Measurements from ENCODE around the gene ANKFN1. TPM values are rescaled to one million over a fixed set of nuclear protein-coding genes. Genes with fewer than 3 reads are reported as not detected.

The ANKFN1 gene
- total RNA-seq, 4 donors from 2014 or later, result 0.40 TPM; not detected in 3

- Histone ChIP-seq H3K4me3 (no peak overlapping the region), H3K36me3 (no peaks in the 10 kb centered on the region), H3K27me3 (no peaks in the 10 kb centered on the region), H3K9me3 (no peaks in the 10 kb centered on the region), H3K4me1 (peaks cover 3 to 38% (median 27%) of the 10 kb centered on the region in 4 donors), H3K27ac (replicated peaks in 1 of 4) (no peak overlapping the region)
- intact Hi-C loops (cut with DNase I), result no loop called here
- WGBS, result 88% methylated on average over 3 of the region's 3 CpGs
- peak; percentile 66 for DNase-seq (ENCODE audit: extremely low spot score)
- no peak for TF ChIP-seq POLR2AphosphoS5 (IDR thresholded peaks at IDR 0.05)
- no peak for TF ChIP-seq CTCF (IDR thresholded peaks at IDR 0.05)
- TF ChIP-seq POLR2A (IDR thresholded peaks at IDR 0.05; ENCODE audit: low read depth), result no peak
- TF ChIP-seq EP300 (IDR thresholded peaks at IDR 0.05), result no peak
Measured at GRCh38 chr17:56169621-56170020, 16.3 kb downstream of the ANKFN1 start.

GRCh38 chr17:56171186-56171959, 18.1 kb downstream of the ANKFN1 start:
- Histone ChIP-seq H3K27ac (replicated peaks in 1 of 4) (no peak overlapping the region), H3K27me3 (no peaks in the 10 kb centered on the region), H3K4me1 (peaks cover 3 to 51% (median 42%) of the 10 kb centered on the region in 4 donors), H3K4me3 (no peak overlapping the region), H3K36me3 (no peaks in the 10 kb centered on the region), H3K9me3 (no peaks in the 10 kb centered on the region)
- DNase-seq (ENCODE audit: extremely low spot score), result peak; percentile 64
- intact Hi-C loops (cut with DNase I), result no loop called here
- TF ChIP-seq CTCF (IDR thresholded peaks at IDR 0.05), result no peak
- no peak for TF ChIP-seq EP300 (IDR thresholded peaks at IDR 0.05)
- no peak for TF ChIP-seq POLR2A (IDR thresholded peaks at IDR 0.05; ENCODE audit: low read depth)
- no peak for TF ChIP-seq POLR2AphosphoS5 (IDR thresholded peaks at IDR 0.05)
- 46% methylated on average over 4 of the region's 4 CpGs for WGBS

GRCh38 chr17:56172517-56172982, 19.3 kb downstream of the ANKFN1 start:
- Histone ChIP-seq H3K4me3 (no peak overlapping the region), H3K36me3 (no peaks in the 10 kb centered on the region), H3K9me3 (no peaks in the 10 kb centered on the region), H3K4me1 (peaks cover 3 to 61% (median 45%) of the 10 kb centered on the region in 4 donors), H3K27me3 (no peaks in the 10 kb centered on the region), H3K27ac (replicated peaks in 1 of 4) (peak overlapping the region in 3 of 4 donors; percentile 13 to 26 (median 19))
- intact Hi-C loops (cut with DNase I), result no loop called here
- 46% methylated on average over 5 of the region's 5 CpGs for WGBS
- no peak for DNase-seq (ENCODE audit: extremely low spot score)
- no peak for TF ChIP-seq EP300 (IDR thresholded peaks at IDR 0.05)
- TF ChIP-seq POLR2A (IDR thresholded peaks at IDR 0.05; ENCODE audit: low read depth), result no peak
- TF ChIP-seq CTCF (IDR thresholded peaks at IDR 0.05), result no peak
- no peak for TF ChIP-seq POLR2AphosphoS5 (IDR thresholded peaks at IDR 0.05)

GRCh38 chr17:56173026-56173425, 19.8 kb downstream of the ANKFN1 start:
- Histone ChIP-seq H3K27me3 (no peaks in the 10 kb centered on the region), H3K27ac (replicated peaks in 1 of 4) (peak overlapping the region in 2 of 4 donors; percentile 13 to 26), H3K4me3 (no peak overlapping the region)

More at GRCh38 chr17:56173026-56173425, 19.8 kb downstream of the ANKFN1 start:
- TF ChIP-seq CTCF (IDR thresholded peaks at IDR 0.05), result no peak
- TF ChIP-seq POLR2AphosphoS5 (IDR thresholded peaks at IDR 0.05), result no peak
- no peak for TF ChIP-seq POLR2A (IDR thresholded peaks at IDR 0.05; ENCODE audit: low read depth)
- no peak for TF ChIP-seq EP300 (IDR thresholded peaks at IDR 0.05)
- DNase-seq (ENCODE audit: extremely low spot score), result no peak
- intact Hi-C loops (cut with DNase I), result no loop called here
- Histone ChIP-seq H3K9me3 (no peaks in the 10 kb centered on the region), H3K36me3 (no peaks in the 10 kb centered on the region), H3K4me1 (peaks cover 3 to 61% (median 45%) of the 10 kb centered on the region in 4 donors)
- 100% methylated on average over 1 of the region's 1 CpG for WGBS
